ENCODE results near the gene ZCCHC18.
"Not testable (repeated sequence)": the region's sequence is repeated elsewhere in the genome, so short reads cannot be mapped to it uniquely, and the experiment has no call there.

The ZCCHC18 gene

DNA sequence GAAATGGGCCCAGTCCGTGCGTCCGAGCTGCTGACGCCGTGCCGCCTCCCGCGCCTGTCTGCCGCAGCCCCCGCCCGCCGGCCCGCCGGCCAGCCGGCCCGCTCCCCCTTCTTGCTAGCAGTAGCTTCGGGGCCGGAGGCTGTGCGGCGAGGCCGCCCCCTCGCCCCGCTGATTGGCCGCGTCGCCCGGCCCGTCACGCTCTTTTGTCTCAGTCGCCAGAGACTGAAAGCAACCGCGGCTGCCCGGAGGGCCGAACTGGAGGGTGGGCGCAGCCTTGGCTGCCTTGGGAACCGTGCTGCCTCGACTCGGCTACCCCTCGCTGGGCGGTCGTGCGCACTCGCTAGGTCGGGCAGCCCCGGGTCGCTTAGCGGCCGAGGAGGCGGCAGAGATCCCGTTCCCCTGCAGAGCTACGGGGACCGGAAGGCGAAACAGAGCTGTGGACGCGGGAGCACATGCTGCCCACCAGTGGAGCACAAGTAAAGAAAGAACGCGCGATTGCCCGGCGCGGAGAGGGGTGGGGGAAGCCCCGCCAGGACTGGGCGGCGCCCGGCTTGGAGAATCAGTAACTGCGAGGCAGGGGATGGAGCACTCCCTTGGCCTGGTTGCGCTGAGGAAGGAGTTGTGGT is at the start of gene ZCCHC18:
Gene ZCCHC18, plus strand, starts transcription at position 198 of the 626 bp plus-strand sequence. CDS start 1,589 bp downstream, outside the sequence.
- peak within 1 kb of the TSS; percentile 63 for H3K4me3 ChIP-seq (ENCODE audit: low read length)
- DNase-seq (ENCODE audit: low read depth): peak; percentile 29

DNA sequence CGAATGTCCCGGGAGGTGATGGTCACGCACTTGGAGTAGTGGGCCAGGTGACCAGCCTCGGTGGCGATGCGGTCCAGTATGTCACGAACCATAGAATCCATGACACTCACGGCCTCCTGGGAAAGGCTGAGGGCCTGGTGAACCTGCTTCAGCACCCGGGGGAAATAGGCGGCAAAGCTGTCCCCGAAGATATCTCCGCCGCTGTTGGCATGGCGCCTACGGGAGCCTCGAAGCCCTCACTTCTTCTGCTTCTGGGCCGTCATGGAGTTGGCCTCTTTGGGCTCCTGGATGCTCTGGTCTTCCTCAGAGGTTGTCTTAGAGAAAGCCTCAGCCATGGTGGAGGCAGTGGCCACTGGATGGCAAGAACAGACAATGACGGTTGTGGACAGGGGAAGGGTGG is 49.7 kb upstream of the ZCCHC18 start:
- H3K4me3 ChIP-seq (ENCODE audit: low read length); DNase-seq (ENCODE audit: low read depth): not testable (repeated sequence)

More for the DNA sequence above, at the start of gene ZCCHC18:
- TF ChIP-seq, protein P1, sequence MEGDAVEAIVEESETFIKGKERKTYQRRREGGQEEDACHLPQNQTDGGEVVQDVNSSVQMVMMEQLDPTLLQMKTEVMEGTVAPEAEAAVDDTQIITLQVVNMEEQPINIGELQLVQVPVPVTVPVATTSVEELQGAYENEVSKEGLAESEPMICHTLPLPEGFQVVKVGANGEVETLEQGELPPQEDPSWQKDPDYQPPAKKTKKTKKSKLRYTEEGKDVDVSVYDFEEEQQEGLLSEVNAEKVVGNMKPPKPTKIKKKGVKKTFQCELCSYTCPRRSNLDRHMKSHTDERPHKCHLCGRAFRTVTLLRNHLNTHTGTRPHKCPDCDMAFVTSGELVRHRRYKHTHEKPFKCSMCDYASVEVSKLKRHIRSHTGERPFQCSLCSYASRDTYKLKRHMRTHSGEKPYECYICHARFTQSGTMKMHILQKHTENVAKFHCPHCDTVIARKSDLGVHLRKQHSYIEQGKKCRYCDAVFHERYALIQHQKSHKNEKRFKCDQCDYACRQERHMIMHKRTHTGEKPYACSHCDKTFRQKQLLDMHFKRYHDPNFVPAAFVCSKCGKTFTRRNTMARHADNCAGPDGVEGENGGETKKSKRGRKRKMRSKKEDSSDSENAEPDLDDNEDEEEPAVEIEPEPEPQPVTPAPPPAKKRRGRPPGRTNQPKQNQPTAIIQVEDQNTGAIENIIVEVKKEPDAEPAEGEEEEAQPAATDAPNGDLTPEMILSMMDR (conservative IDR thresholded peaks at IDR 0.05; ENCODE audit: low read length): no peak

DNA sequence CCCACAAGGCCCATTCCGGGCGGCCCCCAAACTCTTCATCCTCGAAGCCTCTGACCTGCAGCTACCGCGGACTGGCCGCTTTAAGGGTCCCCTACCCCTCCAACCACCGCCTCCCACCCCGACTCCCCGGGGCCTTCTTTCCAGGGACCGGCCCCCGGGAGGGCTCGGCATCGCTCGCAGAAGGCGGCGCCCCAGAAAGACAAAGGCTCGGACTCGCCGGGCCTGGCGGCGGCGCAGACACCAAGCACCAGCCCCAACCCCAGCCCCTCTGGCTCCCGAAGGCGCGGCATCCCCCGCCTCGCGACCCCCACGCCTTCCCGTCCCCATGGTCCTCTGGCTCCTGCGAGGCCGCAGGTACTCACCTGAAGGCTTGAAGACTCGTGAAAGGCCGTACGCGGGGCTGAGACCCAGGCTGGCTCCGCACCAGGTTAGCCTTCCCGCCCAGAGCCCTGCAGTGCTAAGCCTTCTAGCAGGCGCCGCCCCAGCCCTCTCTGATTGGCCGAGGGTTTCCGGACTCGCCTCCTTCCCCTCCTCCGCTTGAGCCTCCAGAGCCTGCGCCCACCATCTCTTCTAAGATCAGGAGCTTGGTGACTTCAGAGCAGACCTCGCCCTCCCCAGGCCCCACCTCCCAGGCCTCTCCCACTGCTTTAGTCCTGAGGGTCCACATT is 36.4 kb upstream of the ZCCHC18 start, which contains the start of gene TMSB15C:
Gene TMSB15C, minus strand, starts transcription at position 459 of the 668 bp plus-strand sequence.
- DNase-seq (ENCODE audit: low read depth); H3K4me3 ChIP-seq (ENCODE audit: low read length): not testable (repeated sequence)

DNA sequence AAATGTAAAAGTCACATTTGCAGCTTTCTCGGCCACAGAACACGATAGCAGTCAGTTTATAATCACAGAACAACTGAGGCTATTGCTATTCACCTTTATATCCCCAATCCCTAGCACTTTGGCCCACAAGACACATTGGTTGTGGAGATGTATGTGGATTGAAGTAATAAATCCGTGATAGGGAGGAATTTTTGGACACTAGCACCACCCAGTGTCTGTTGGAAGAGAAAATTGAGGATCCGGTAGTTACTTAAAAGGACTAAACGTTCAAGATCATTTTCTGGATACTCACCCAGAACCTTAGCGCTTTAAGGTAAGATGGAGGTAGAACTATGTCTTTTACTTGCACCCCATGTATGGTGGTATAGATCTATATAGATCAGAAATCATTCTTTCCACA is 34.5 kb upstream of the ZCCHC18 start:
- H3K4me3 ChIP-seq (ENCODE audit: low read length); DNase-seq (ENCODE audit: low read depth): not testable (repeated sequence)

DNA sequence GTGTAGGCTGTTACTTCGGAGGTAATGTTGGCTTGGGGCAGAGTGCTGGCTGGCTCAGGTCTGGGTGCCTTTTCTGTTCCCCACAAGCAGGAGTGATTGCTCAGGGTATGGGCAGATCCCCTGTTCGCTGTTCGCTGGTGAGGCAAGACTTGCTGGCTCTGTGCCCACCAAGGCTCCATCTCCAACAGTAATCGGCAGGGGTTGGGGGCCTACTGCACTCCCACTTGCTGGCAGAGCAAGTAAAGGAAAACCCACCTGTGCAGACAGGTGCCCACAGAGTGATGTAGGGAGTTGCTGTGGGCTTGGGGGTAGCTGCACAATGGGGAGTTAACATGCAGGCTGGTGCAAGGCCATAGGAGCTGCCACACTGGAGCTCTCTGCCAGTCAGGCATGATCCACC is 28.3 kb upstream of the ZCCHC18 start:
- H3K4me3 ChIP-seq (ENCODE audit: low read length): no peak overlapping the region
- TF ChIP-seq, protein P1 (conservative IDR thresholded peaks at IDR 0.05; ENCODE audit: low read length): no peak
- no peak for DNase-seq (ENCODE audit: low read depth)

DNA sequence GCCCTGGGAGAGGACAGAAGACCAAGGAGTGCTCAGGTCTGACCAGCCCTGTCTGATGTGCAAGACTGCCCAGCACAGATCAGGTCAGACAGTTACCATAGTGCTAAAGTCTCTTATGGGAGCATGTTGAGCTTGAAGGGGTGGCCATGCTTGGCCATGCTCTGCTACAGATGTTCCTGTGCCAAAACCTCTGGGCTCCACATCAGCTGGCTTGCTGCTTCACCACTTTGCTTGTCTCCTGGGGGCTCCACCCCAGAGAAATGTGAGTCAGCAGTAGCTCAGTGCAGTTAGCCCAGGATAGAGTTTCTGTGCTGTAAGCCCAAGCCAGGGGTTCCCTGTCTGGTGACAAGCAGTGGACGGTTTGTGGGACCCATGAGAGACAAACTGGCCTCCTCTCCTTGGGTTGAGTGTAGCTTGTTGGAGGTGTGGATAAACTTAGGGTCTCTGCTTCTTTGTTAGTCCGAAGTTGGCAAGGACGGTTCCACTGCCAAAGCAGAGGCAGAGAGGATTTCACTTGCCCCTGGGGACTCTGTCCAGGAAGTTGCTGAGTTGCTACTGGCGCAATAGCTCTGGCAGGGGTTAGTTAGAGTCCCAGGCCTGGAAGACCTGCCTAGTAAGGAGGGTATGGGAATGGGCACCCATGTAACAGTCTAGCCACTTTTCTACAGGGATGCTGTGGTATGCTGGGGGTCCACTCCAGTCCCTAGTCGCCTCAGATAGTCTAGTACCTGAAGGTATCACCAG is 27.6 kb upstream of the ZCCHC18 start:
- no peak overlapping the region for H3K4me3 ChIP-seq (ENCODE audit: low read length)
- TF ChIP-seq, protein P1 (conservative IDR thresholded peaks at IDR 0.05; ENCODE audit: low read length): no peak
- no peak for DNase-seq (ENCODE audit: low read depth)

DNA sequence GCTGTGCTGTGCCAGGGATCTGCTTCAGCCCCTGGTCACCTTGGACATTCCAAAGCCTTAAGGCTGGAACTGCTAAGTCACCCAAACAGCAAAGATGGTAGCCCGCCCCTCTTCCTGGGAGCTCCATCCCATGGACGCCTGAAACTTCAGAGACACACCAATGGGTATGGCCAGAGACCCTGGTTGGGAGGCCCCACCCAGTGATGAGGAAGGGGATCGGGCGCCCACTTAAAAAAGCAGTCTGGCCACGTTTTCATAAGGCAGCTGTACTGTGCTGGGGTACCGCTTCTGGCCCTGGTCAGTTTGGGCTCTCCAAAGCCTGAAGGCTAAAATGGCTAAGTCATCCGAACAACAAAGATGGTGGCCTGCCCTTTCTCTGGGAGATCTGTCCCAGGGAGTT is 26.8 kb upstream of the ZCCHC18 start:
- DNase-seq (ENCODE audit: low read depth): no peak
- TF ChIP-seq, protein P1 (conservative IDR thresholded peaks at IDR 0.05; ENCODE audit: low read length): no peak
- no peak overlapping the region for H3K4me3 ChIP-seq (ENCODE audit: low read length)

DNA sequence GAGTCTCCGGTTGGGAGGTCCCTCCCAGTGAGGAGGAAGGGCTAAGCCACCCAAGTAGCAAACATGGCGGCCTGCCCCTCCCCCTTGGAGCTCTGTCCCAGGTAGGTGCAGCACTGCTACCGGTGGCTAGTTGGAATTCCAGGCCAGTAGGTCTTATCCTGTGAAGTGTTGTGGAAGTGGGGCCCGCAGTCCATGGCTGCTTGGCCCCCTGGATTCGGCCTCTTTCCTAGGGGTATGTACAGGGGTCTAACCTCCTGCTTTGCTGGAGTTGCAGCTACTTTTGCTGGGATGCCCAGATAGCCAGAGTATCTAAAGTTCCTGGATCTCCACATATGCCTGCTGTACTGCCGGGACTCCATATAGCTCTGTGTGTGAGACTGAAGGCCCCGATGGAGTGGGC is 26.4 kb upstream of the ZCCHC18 start:
- H3K4me3 ChIP-seq (ENCODE audit: low read length): no peak overlapping the region
- TF ChIP-seq, protein P1 (conservative IDR thresholded peaks at IDR 0.05; ENCODE audit: low read length): no peak
- DNase-seq (ENCODE audit: low read depth): no peak

Measured in AG10803 (cell line).